HEK293T (cell line): ENCODE results near the gene SLC35F3.

Experiments
- ARNT ChIP-seq: fragments of 450-650 bp; IDR thresholded peaks from 2 replicates; pipeline ENCODE4 v1.6.1; 2017; ENCODE audit warnings: mild to moderate bottlenecking
- FOXM1 ChIP-seq: fragments of 450-650 bp; IDR thresholded peaks from 2 replicates; pipeline ENCODE4 v1.6.1; 2017; ENCODE audit warnings: mild to moderate bottlenecking, borderline replicate concordance
- L3MBTL2 ChIP-seq: fragments of 450-650 bp; conservative IDR thresholded peaks from 2 replicates; pipeline ENCODE4 v1.6.1; 2016; ENCODE audit warnings: mild to moderate bottlenecking
- ZNF384 ChIP-seq: fragments of 450-650 bp; IDR thresholded peaks from 2 replicates; pipeline ENCODE4 v1.6.1; 2016

- no peak for TF ChIP-seq ZNF384
- TF ChIP-seq FOXM1: no peak
- no peak for TF ChIP-seq L3MBTL2
- no peak for TF ChIP-seq ARNT
Observed at GRCh38 chr1:234218078-234218477, 313.6 kb downstream of the SLC35F3 start.
